HEK293T (cell line): Measurements from ENCODE around the gene RDH16.

Experiments used
- ARNT ChIP-seq: fragments of 450-650 bp; IDR thresholded peaks from 2 replicates; pipeline ENCODE4 v1.6.1; 2017; ENCODE audit warnings: mild to moderate bottlenecking
- ELF4 ChIP-seq: fragments of 450-650 bp; IDR thresholded peaks from 2 replicates; pipeline ENCODE4 v1.6.1; 2017; ENCODE audit warnings: antibody characterized with exemption
- FOXK2 ChIP-seq: fragments of 450-650 bp; IDR thresholded peaks from 2 replicates; pipeline ENCODE4 v1.6.1; 2016; ENCODE audit warnings: mild to moderate bottlenecking
- FOXM1 ChIP-seq: fragments of 450-650 bp; IDR thresholded peaks from 2 replicates; pipeline ENCODE4 v1.6.1; 2017; ENCODE audit warnings: mild to moderate bottlenecking, borderline replicate concordance
- HDGF ChIP-seq: fragments of 450-650 bp; IDR thresholded peaks from 2 replicates; pipeline ENCODE4 v1.6.1; 2017; ENCODE audit warnings: antibody characterized with exemption, borderline replicate concordance
- L3MBTL2 ChIP-seq: fragments of 450-650 bp; conservative IDR thresholded peaks from 2 replicates; pipeline ENCODE4 v1.6.1; 2016; ENCODE audit warnings: mild to moderate bottlenecking
- LEF1 ChIP-seq: fragments of 450-650 bp; IDR thresholded peaks from 2 replicates; pipeline ENCODE4 v1.6.1; 2017; ENCODE audit warnings: mild to moderate bottlenecking, borderline replicate concordance
- NFRKB ChIP-seq: fragments of 450-650 bp; IDR thresholded peaks from 2 replicates; pipeline ENCODE4 v1.6.1; 2016; ENCODE audit warnings: mild to moderate bottlenecking, moderate library complexity
- SP1 ChIP-seq: fragments of 450-650 bp; IDR thresholded peaks from 2 replicates; pipeline ENCODE4 v1.6.1; 2017
- SUZ12 ChIP-seq: fragments of 450-650 bp; IDR thresholded peaks from 2 replicates; pipeline ENCODE4 v1.6.1; 2016; ENCODE audit warnings: mild to moderate bottlenecking
- TARDBP ChIP-seq: fragments of 450-650 bp; IDR thresholded peaks from 2 replicates; pipeline ENCODE4 v1.6.1; 2016
- ZNF384 ChIP-seq: fragments of 450-650 bp; IDR thresholded peaks from 2 replicates; pipeline ENCODE4 v1.6.1; 2016

- no peak for TF ChIP-seq LEF1
- no peak for TF ChIP-seq TARDBP
- no peak for TF ChIP-seq HDGF
- no peak for TF ChIP-seq L3MBTL2
- TF ChIP-seq ARNT = no peak
- TF ChIP-seq FOXK2 = no peak
- no peak for TF ChIP-seq SUZ12
- no peak for TF ChIP-seq FOXM1
- TF ChIP-seq ELF4 = no peak
- TF ChIP-seq SP1 = no peak
- no peak for TF ChIP-seq ZNF384
- TF ChIP-seq NFRKB = no peak
Measured at GRCh38 chr12:57000393-57000792, 43.0 kb upstream of the RDH16 start.
